Progenitor cell of endocrine pancreas (in vitro differentiated cells): ENCODE measurements around the gene DNAJC25. TPM values are rescaled to one million over a fixed set of nuclear protein-coding genes. Genes with fewer than 3 reads are reported as not detected.
A peak's percentile ranks its signal among the peaks of the same experiment; 100 is the strongest.

ENCODE experiments used
- DNase-seq: peaks from one replicate; pipeline ENCODE4 v3.0.0; 2021; ENCODE audit warnings: low spot score; ENCODE audit not compliant: unreplicated experiment
- H3K27ac Mint-ChIP-seq: 2 replicates; pipeline ENCODE4 v1.8.0; 2021; ENCODE audit warnings: mild to moderate bottlenecking, moderate library complexity, mixed read lengths
- H3K27me3 Mint-ChIP-seq: 2 replicates; pipeline ENCODE4 v1.8.0; 2021; ENCODE audit warnings: mixed read lengths
- H3K36me3 Mint-ChIP-seq: 2 replicates; pipeline ENCODE4 v1.8.0; 2022; ENCODE audit warnings: mixed read lengths; ENCODE audit not compliant: insufficient read depth
- H3K4me1 Mint-ChIP-seq: 2 replicates; pipeline ENCODE4 v1.8.0; 2021; ENCODE audit warnings: low read depth, mixed read lengths
- H3K4me3 Mint-ChIP-seq: 2 replicates; pipeline ENCODE4 v1.8.0; 2021; ENCODE audit warnings: low read depth, mild to moderate bottlenecking, moderate library complexity, mixed read lengths
- H3K9me3 Mint-ChIP-seq: 2 replicates; pipeline ENCODE4 v1.8.0; 2021; ENCODE audit warnings: low read depth, mixed read lengths
- CTCF ChIP-seq: fragments of 200-600 bp; sonication (generic); IDR thresholded peaks from one replicate; pipeline ENCODE4 v1.5.0; 2021; ENCODE audit warnings: antibody characterized with exemption, mild to moderate bottlenecking; ENCODE audit not compliant: unreplicated experiment
- total RNA-seq: library from RNA; stranded (reverse); gene quantifications from 2 replicates; pipeline ENCODE4 v1.2.1, GENCODE V29; 2021

Gene DNAJC25
- total RNA-seq, 1 donor from 2014 or later: 8.5 TPM

GRCh38 chr9:111659691-111660090 lies 28.6 kb downstream of the DNAJC25 start:
- TF ChIP-seq CTCF: no peak
- Mint-ChIP-seq H3K4me3 (no peak overlapping the region), H3K9me3 (no peaks in the 10 kb centered on the region), H3K27me3 (peaks cover 17% of the 10 kb centered on the region), H3K4me1 (peaks cover 18% of the 10 kb centered on the region), H3K27ac (no peak overlapping the region), H3K36me3 (peaks cover 7% of the 10 kb centered on the region)
- DNase-seq: no peak

- peak within 1 kb of the TSS; percentile 97 for H3K4me3 Mint-ChIP-seq
- DNase-seq: peak; percentile 46
- peaks cover 17% of the 10 kb centered on the region for H3K27me3 Mint-ChIP-seq
- no peaks in the 10 kb centered on the region for H3K9me3 Mint-ChIP-seq
- no peak for TF ChIP-seq CTCF
- H3K4me1 Mint-ChIP-seq: peaks cover 18% of the 10 kb centered on the region
- peak within 1 kb of the TSS; percentile 96 for H3K27ac Mint-ChIP-seq
- H3K36me3 Mint-ChIP-seq: peaks cover 7% of the 10 kb centered on the region
Observed at GRCh38 chr9:111661150-111661801, 30.1 kb downstream of the DNAJC25 start, which contains the start of gene GNG10. GNG10 (plus strand) TSS chr9:111661605; CDS start chr9:111661635, 30 bp downstream.

- DNase-seq: no peak
- no peak for TF ChIP-seq CTCF
- peaks cover 7% of the 10 kb centered on the region for H3K36me3 Mint-ChIP-seq
- H3K27me3 Mint-ChIP-seq: peaks cover 17% of the 10 kb centered on the region
- peak overlapping the region; percentile 97 for H3K4me3 Mint-ChIP-seq
- H3K27ac Mint-ChIP-seq: peak overlapping the region; percentile 96
- peaks cover 18% of the 10 kb centered on the region for H3K4me1 Mint-ChIP-seq
- no peaks in the 10 kb centered on the region for H3K9me3 Mint-ChIP-seq
Observed at GRCh38 chr9:111661802-111662521, 30.8 kb downstream of the DNAJC25 start.

- H3K27me3 Mint-ChIP-seq: peaks cover 17% of the 10 kb centered on the region
- TF ChIP-seq CTCF: no peak
- H3K9me3 Mint-ChIP-seq: no peaks in the 10 kb centered on the region
- peaks cover 18% of the 10 kb centered on the region for H3K4me1 Mint-ChIP-seq
- no peak for DNase-seq
- peak overlapping the region; percentile 97 for H3K4me3 Mint-ChIP-seq
- H3K27ac Mint-ChIP-seq: peak overlapping the region; percentile 96
- H3K36me3 Mint-ChIP-seq: peaks cover 7% of the 10 kb centered on the region
Observed at GRCh38 chr9:111662576-111663300, 31.6 kb downstream of the DNAJC25 start.

GRCh38 chr9:111663301-111663823 lies 32.2 kb downstream of the DNAJC25 start:
- peaks cover 18% of the 10 kb centered on the region for H3K4me1 Mint-ChIP-seq
- peaks cover 17% of the 10 kb centered on the region for H3K27me3 Mint-ChIP-seq
- H3K9me3 Mint-ChIP-seq: no peaks in the 10 kb centered on the region
- peaks cover 7% of the 10 kb centered on the region for H3K36me3 Mint-ChIP-seq
- TF ChIP-seq CTCF: no peak
- H3K27ac Mint-ChIP-seq: peak overlapping the region; percentile 43
- H3K4me3 Mint-ChIP-seq: peak overlapping the region; percentile 97
- DNase-seq: peak; percentile 11
